Ovary (tissue), 3 donors: Measurements from ENCODE around the gene HNRNPCL1.
"Not testable (repeated sequence)": the region's sequence is repeated elsewhere in the genome, so short reads cannot be mapped to it uniquely, and the experiment has no call there.

Experiments
- CTCF ChIP-seq, 3 donors: fragments of 450-650 bp in 2 of 3; fragments of 200-600 bp in 1 of 3; IDR thresholded peaks; one replicate each; pipeline versions ENCODE4 v1.5.1 to v1.8.0; 2016 to 2022; ENCODE audit warnings: antibody characterized with exemption in 3 of 3, mild to moderate bottlenecking in 1 of 3
- EP300 ChIP-seq: sonication (generic); formaldehyde crosslinking; IDR thresholded peaks from one replicate; pipeline ENCODE4 v1.6.1; 2017; ENCODE audit warnings: antibody characterized with exemption
- POLR2A ChIP-seq: fragments of 450-650 bp; IDR thresholded peaks from one replicate; pipeline ENCODE4 v1.6.1; 2017; ENCODE audit warnings: antibody characterized with exemption, mild to moderate bottlenecking, moderate library complexity
- donor health status: DM: no; HTN: no; CAD: no.

GRCh38 chr1:12878453-12878852 lies 29.9 kb upstream of the HNRNPCL1 start:
- not testable (repeated sequence) for TF ChIP-seq CTCF (IDR thresholded peaks at IDR 0.05); POLR2A; EP300
